HG03457 (cell line): ENCODE data around the gene RFT1.

ENCODE experiments used
- ATAC-seq: cut with Tn5 transposase; IDR thresholded peaks from one replicate; pipeline ENCODE4 v1.9.1; 2021; ENCODE audit warnings: moderate number of reproducible peaks; ENCODE audit not compliant: unreplicated experiment

RFT1 gene

GRCh38 chr3:53129344-53129743, 891 bp downstream of the RFT1 start:
- no peak for ATAC-seq

DNA sequence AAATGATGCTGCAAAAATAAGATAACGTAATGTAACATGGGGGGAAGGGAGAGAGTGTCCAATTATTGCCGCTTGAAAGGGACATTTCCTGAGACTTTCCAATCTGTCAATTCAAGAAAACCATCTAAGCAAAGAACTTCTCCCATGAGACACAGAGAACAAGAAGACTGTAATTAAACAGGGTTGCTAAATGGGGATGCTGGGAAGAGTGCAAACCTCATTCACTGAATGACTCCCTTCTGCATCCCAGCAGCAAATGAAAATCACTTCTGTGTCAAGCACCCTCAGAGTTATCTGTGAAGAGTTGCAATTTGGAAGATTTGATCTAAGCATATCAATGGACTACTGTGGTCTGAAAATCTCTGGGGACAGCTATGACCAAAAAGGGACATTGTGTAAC, 3.6 kb downstream of the RFT1 start:
- no peak for ATAC-seq

- no peak for ATAC-seq
Measured at GRCh38 chr3:53123953-53124352, 6.3 kb downstream of the RFT1 start.

- ATAC-seq = no peak
Measured at GRCh38 chr3:53123510-53123909, 6.7 kb downstream of the RFT1 start.

GRCh38 chr3:53122933-53123305, 7.3 kb downstream of the RFT1 start:
- ATAC-seq = no peak

DNA sequence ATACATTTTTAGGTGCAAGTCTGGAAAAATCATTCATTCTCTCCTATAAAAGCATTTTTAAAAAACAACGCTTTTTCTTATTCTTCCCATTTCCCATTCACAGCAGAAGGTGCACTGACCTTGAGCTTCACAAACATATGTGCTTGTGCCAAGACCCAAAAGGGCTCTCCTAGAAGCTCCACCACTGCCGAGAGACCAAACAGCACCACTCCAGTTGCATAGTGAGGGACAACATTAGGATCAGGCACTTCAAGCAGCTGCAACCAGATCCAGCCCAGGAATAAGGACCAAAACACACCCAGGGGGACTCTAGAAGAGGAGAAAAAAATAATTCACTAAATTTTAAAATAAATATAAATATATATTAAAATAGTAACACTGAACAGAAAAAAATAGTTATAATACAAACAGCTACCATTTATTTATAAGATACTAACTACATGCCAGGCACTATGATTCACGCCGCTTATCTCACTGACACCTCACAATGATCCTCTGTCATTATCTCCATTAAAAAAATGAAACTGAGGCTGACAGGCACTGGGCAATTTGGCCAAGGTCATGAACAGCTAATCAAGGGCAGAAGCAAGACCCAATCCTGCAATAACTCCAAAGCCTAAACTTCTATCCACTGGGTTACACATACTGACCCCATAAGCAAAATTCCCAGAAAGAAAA, 7.8 kb downstream of the RFT1 start:
- no peak for ATAC-seq

DNA sequence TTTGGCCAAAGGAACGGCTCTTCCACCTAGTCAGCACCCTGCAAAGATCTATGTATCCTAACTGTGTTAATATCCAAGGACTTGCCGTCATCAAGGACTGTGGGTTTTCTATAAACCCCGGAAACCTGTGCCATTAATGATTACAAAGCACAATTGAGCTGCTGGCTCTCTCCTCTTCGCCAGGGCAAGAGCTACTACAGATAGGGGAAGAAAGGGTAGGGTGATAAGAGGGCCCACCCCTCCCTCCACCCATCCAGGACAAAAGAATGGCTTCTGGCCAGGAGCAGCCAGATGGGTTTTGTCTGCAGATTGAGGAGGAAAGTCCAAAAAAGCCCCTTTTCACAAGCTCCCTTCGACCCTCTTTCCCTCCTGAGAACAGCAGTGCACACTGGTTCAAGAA, 9.9 kb downstream of the RFT1 start:
- ATAC-seq = no peak

DNA sequence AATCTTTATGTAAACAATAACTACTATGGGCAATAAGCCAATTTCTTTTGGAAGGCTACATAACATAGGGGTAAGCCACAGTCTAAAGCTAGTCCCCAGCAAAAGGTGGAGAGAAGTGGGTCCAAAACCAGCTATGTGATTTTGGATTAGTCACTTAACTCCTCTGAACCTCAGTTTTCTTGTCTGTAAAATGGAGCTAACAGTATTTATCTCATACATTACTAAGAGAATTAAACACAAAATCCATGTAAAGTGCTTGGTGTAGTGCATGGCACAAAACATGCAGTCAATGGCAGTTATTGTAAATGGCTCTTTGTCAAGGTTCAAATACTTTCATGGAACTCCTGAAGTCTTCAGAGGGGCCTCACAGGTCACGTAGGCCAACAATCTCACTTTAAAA, 13.3 kb downstream of the RFT1 start:
- no peak for ATAC-seq

DNA sequence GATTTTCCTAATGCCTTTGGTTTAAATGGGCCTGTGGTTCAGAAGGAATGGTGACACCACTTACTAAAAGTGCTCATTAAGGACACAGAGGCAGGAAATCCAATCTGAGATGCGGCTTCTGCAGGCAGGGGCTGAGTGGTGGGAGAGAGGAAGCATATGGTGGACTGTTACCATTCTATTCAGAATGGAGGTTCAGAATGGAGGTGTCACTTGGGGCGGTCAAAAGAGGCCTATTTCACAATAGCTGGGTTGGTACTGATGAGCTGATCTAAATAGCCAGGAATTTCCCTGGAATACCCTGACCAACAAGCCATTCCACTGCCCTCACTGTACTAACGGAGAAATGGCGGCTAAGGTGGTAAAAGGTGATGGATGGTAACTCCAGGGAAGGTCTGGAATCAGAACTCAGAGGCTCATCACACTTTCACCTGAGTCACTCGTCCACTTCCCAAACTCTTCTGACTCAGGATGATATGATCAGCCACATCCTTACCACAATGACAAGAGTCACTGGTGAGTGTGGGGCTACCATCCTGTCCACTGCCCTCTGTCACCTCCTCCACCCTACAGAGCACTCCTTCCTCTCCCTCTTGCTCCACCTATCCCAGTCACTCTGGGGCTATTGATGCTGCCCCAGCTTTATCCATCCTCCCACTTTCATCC, 15.7 kb downstream of the RFT1 start:
- no peak for ATAC-seq

GRCh38 chr3:53114011-53114400, 16.2 kb downstream of the RFT1 start:
- ATAC-seq = no peak

DNA sequence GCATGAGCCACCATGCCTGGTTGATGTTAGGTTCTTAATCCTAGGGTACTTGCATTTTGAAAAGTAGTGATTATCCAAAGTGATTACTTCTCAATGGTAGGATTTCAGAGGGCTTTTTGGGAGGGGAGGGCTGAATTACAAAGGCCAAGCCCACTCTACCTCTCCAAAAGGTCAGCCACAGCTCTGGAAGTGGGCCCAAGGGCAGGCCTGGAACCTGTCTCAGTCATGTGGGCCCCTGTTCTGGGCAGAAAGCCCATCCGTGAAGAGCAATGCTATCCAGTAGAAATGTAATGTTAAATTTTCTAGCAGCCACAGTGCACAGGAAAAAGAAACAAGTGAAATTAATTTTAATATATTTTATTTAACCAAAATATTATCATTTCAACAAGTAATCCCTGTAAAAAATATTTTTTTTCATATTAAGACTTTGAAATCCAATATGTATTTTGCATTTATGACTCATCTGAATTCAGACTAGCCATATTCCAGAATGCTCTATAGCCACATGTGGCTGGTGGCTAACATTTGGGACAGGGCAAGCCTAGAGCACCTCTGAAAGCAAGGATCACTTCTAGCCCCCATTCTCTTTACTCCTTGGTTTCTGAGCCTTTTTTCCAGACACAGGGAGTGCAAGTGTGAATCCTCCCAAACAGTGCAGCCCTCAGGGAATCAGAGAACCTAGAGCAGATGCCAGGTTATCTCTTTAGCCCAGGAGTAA, 16.8 kb downstream of the RFT1 start:
- ATAC-seq = no peak

DNA sequence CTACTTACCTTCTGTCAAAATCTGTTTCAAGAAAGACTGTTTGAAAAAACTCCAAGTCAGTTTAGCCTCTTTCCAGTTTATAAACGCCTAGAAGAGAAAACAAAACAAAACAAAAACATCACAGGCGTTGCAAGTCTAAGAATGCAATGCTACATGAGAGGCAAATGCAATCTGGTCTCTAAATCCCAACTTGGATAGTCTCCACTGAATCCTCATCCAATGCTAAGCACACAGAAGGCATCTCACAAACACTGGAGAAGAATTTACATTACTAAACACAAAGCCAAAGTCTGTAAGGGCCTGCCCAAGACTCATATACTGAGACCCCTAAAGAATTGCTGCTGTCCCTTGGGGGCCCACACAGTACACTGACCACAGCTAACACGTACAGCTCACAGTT, 18.4 kb downstream of the RFT1 start:
- no peak for ATAC-seq

DNA sequence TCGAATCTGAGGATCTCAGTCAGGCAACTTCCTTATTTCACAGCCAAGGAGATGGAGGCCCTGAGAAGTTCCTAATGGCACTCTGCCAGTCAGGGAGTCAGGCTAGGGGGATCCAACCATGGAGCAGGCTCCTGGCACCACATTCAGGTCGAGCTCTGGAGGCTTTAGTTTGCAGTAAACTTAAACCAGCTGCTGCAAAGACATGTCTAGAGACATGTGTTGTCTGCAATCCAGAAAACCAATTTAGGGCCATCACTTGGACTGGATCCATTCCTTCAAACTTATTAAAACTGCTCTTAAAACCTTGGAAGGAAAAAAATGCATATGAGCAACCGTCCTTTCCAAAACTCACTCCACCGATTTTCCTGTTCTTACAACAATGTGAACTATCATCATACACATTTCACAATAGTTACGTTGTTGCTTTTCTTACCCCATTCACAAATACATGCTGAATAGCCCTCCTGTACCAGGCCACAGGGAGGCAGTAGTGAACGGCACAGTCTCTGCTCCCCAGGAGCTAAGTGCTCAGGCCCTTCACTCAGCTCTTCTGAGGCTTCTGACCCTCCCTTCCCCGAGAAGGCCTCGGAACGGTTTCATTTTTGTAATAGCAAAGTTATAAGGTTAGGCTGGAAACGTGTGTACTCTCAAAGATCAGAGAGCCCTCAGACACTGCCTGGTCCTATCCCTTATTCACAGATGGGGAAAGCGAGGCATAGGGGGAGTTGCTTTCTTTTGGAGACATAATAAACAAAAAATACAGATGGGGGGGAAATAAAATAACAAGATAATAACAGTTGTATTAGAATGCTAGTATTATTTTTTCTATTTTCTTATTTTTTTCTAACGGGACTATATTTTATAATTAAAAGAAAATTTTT, 20.1 kb downstream of the RFT1 start:
- no peak for ATAC-seq

- ATAC-seq = no peak
Measured at GRCh38 chr3:53109190-53109589, 21.0 kb downstream of the RFT1 start.

- ATAC-seq = no peak
Measured at GRCh38 chr3:53104762-53105161, 25.5 kb downstream of the RFT1 start.

GRCh38 chr3:53103397-53104296, 26.6 kb downstream of the RFT1 start:
- no peak for ATAC-seq

DNA sequence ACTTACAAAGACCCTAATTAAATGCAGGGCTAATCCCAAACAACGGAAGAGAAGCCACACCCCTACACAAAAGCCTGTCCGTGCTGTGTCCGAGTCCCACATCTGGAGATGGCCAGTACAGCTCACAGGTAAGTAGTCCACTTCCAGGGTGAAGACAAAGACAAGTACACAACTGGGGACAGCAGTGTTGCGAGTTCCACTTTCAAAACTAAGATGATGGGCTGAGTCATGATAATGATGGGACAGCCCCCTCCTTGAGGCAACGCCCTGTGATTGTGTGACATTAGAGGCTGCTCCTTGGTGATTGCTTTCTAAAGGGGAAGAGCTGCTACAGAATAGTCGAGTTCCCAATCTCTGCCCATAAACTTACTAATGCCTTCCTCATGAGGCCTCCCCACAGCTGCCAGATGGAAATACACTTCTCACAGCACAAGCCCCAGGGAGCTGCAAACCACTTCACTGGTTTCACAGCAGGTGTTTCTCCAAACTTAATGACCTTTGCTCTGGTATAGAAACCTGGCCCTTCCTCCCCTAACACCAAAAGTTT, 27.6 kb downstream of the RFT1 start:
- peak; percentile 70 for ATAC-seq

- ATAC-seq = no peak
Measured at GRCh38 chr3:53101956-53102355, 28.3 kb downstream of the RFT1 start.

- no peak for ATAC-seq
Measured at GRCh38 chr3:53100818-53101466, 29.3 kb downstream of the RFT1 start.

DNA sequence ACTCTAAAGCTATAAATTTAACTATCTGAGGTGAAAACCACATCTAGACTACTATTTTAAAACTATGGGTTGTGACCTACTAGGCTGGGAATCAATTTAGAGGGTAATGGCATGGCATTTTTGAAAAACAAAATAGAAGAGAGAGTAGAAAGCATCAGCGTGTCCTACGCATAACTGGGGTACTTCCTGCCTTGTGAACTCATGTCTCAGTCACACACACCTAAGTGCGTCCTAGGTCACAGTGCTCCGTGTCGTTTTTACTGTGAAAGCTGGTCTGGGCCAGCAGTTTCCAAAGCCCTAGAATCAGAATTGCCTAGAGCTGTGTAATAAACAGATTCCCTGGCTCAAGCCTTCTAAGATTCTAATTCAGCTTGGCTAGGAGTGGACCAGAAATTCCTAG, 32.3 kb downstream of the RFT1 start:
- no peak for ATAC-seq
